ENCODE results near the gene ADGRB3. TPM values are rescaled to one million over a fixed set of nuclear protein-coding genes. Genes with fewer than 3 reads are reported as not detected.

The ADGRB3 gene
- total and polyA plus RNA-seq, 4 donors: 0.47 to 24.6 (median 1.9) TPM

GRCh38 chr6:68701159-68701558, 66.1 kb downstream of the ADGRB3 start:
- WGBS, 2 donors: 87 to 95% methylated on average over 4 of the region's 4 CpGs
- no peak for DNase-seq
- no peaks in the 10 kb centered on the region for H3K9me3 ChIP-seq (ENCODE audit: control insufficient read depth in 4 of 4, insufficient read depth in 3 of 4, low read length in 3 of 4)
- H3K4me1 ChIP-seq (ENCODE audit: control insufficient read depth in 5 of 5, insufficient read depth in 5 of 5, low read length in 5 of 5): peaks cover 0 to 14% (median 0%) of the 10 kb centered on the region in 5 donors
- no peak overlapping the region for H3K27ac ChIP-seq (ENCODE audit: low read depth in 1 of 2, low read length in 1 of 2)
- ATAC-seq (ENCODE audit: insufficient read depth, low FRiP score): no peak
- no peak overlapping the region for H3K4me3 ChIP-seq
- TF ChIP-seq CTCF (IDR thresholded peaks at IDR 0.05; ENCODE audit: control extremely low read depth, extremely low read depth): no peak
- H3K9ac ChIP-seq (ENCODE audit: insufficient read depth in 1 of 2, low read length in 2 of 2): no peak overlapping the region
- no peaks in the 10 kb centered on the region for H3K27me3 ChIP-seq (ENCODE audit: control insufficient read depth in 3 of 3, insufficient read depth in 3 of 3, low read length in 2 of 3)
- no peaks in the 10 kb centered on the region for H3K36me3 ChIP-seq (ENCODE audit: control insufficient read depth in 4 of 4, insufficient read depth in 4 of 4, low read length in 4 of 4)

GRCh38 chr6:68704485-68704884, 69.4 kb downstream of the ADGRB3 start:
- H3K27ac ChIP-seq (ENCODE audit: low read depth in 1 of 2, low read length in 1 of 2): no peak overlapping the region
- no peak overlapping the region for H3K9ac ChIP-seq (ENCODE audit: insufficient read depth in 1 of 2, low read length in 2 of 2)
- no peak for ATAC-seq (ENCODE audit: insufficient read depth, low FRiP score)
- H3K9me3 ChIP-seq (ENCODE audit: control insufficient read depth in 4 of 4, insufficient read depth in 3 of 4, low read length in 3 of 4): no peaks in the 10 kb centered on the region
- no peaks in the 10 kb centered on the region for H3K36me3 ChIP-seq (ENCODE audit: control insufficient read depth in 4 of 4, insufficient read depth in 4 of 4, low read length in 4 of 4)
- H3K27me3 ChIP-seq (ENCODE audit: control insufficient read depth in 3 of 3, insufficient read depth in 3 of 3, low read length in 2 of 3): no peaks in the 10 kb centered on the region
- no peak for DNase-seq
- no peak overlapping the region for H3K4me3 ChIP-seq
- TF ChIP-seq CTCF (IDR thresholded peaks at IDR 0.05; ENCODE audit: control extremely low read depth, extremely low read depth): no peak
- peaks cover 0 to 6% (median 0%) of the 10 kb centered on the region in 5 donors for H3K4me1 ChIP-seq (ENCODE audit: control insufficient read depth in 5 of 5, insufficient read depth in 5 of 5, low read length in 5 of 5)

- DNase-seq (no peak), ATAC-seq (ENCODE audit: insufficient read depth, low FRiP score) (no peak)
- whole genome bisulfite sequencing, 2 donors: 94 to 95% methylated on average over 2 of the region's 2 CpGs
- Histone ChIP-seq H3K27ac (ENCODE audit: low read depth in 1 of 2, low read length in 1 of 2) (no peak overlapping the region), H3K4me1 (ENCODE audit: control insufficient read depth in 5 of 5, insufficient read depth in 5 of 5, low read length in 5 of 5) (peaks cover 0 to 20% (median 9%) of the 10 kb centered on the region in 5 donors), H3K27me3 (ENCODE audit: control insufficient read depth in 3 of 3, insufficient read depth in 3 of 3, low read length in 2 of 3) (no peaks in the 10 kb centered on the region), H3K4me3 (no peak overlapping the region), H3K36me3 (ENCODE audit: control insufficient read depth in 4 of 4, insufficient read depth in 4 of 4, low read length in 4 of 4) (no peaks in the 10 kb centered on the region), H3K9ac (ENCODE audit: insufficient read depth in 1 of 2, low read length in 2 of 2) (no peak overlapping the region), H3K9me3 (ENCODE audit: control insufficient read depth in 4 of 4, insufficient read depth in 3 of 4, low read length in 3 of 4) (no peaks in the 10 kb centered on the region)
- no peak for TF ChIP-seq CTCF (IDR thresholded peaks at IDR 0.05; ENCODE audit: control extremely low read depth, extremely low read depth)
Measured at GRCh38 chr6:68709091-68709490, 74.0 kb downstream of the ADGRB3 start.

GRCh38 chr6:68709882-68710281, 74.8 kb downstream of the ADGRB3 start:
- no peak for ATAC-seq (ENCODE audit: insufficient read depth, low FRiP score)
- peak in 1 of 3 donors; percentile 26 for DNase-seq
- Histone ChIP-seq H3K4me3 (no peak overlapping the region), H3K27ac (ENCODE audit: low read depth in 1 of 2, low read length in 1 of 2) (no peak overlapping the region), H3K9me3 (ENCODE audit: control insufficient read depth in 4 of 4, insufficient read depth in 3 of 4, low read length in 3 of 4) (no peaks in the 10 kb centered on the region), H3K9ac (ENCODE audit: insufficient read depth in 1 of 2, low read length in 2 of 2) (no peak overlapping the region), H3K27me3 (ENCODE audit: control insufficient read depth in 3 of 3, insufficient read depth in 3 of 3, low read length in 2 of 3) (no peaks in the 10 kb centered on the region), H3K36me3 (ENCODE audit: control insufficient read depth in 4 of 4, insufficient read depth in 4 of 4, low read length in 4 of 4) (no peaks in the 10 kb centered on the region), H3K4me1 (ENCODE audit: control insufficient read depth in 5 of 5, insufficient read depth in 5 of 5, low read length in 5 of 5) (peaks cover 0 to 18% (median 9%) of the 10 kb centered on the region in 5 donors)
- no peak for TF ChIP-seq CTCF (IDR thresholded peaks at IDR 0.05; ENCODE audit: control extremely low read depth, extremely low read depth)
